ENCODE measurements around the gene MED6.

MED6 gene

GRCh38 chr14:70600382-70601157 is at the start of gene MED6:
MED6 (minus strand) TSS chr14:70600655; CDS start chr14:70600637, 18 bp downstream.
- peak; percentile 90 for DNase-seq

GRCh38 chr14:70649803-70650202 is 49.3 kb upstream of the MED6 start:
- DNase-seq = no peak

GRCh38 chr14:70648346-70648745 is 47.9 kb upstream of the MED6 start:
- no peak for DNase-seq

- DNase-seq = no peak
These were observed 46.2 kb upstream of the MED6 start for GRCh38 chr14:70646705-70647104.

GRCh38 chr14:70645892-70646291 is 45.4 kb upstream of the MED6 start:
- no peak for DNase-seq

GRCh38 chr14:70643967-70644366 is 43.5 kb upstream of the MED6 start:
- no peak for DNase-seq

GRCh38 chr14:70642303-70643235 is 42.1 kb upstream of the MED6 start:
- peak; percentile 6 for DNase-seq

- DNase-seq = no peak
These were observed 41.3 kb upstream of the MED6 start, which contains the start of gene TTC9 for GRCh38 chr14:70641548-70642302. TTC9 (plus strand) TSS chr14:70641916; CDS start chr14:70642130, 214 bp downstream.

GRCh38 chr14:70640938-70641547 is 40.6 kb upstream of the MED6 start:
- peak; percentile 51 for DNase-seq

- no peak for DNase-seq
These were observed 38.0 kb upstream of the MED6 start for GRCh38 chr14:70638416-70638815.

GRCh38 chr14:70635971-70636595 is 35.6 kb upstream of the MED6 start:
- no peak for DNase-seq

GRCh38 chr14:70631948-70632347 is 31.5 kb upstream of the MED6 start:
- no peak for DNase-seq

GRCh38 chr14:70624972-70625371 is 24.5 kb upstream of the MED6 start:
- DNase-seq = no peak

- DNase-seq = peak; percentile 62
These were observed 21.8 kb upstream of the MED6 start for GRCh38 chr14:70622111-70622712.

GRCh38 chr14:70619708-70620107 is 19.3 kb upstream of the MED6 start:
- DNase-seq = no peak

GRCh38 chr14:70618314-70618713 is 17.9 kb upstream of the MED6 start:
- no peak for DNase-seq

GRCh38 chr14:70616646-70617045 is 16.2 kb upstream of the MED6 start:
- no peak for DNase-seq

GRCh38 chr14:70611216-70611615 is 10.8 kb upstream of the MED6 start:
- DNase-seq = no peak

GRCh38 chr14:70602254-70602653 is 1.8 kb upstream of the MED6 start:
- DNase-seq = no peak

GRCh38 chr14:70601162-70601561 is 707 bp upstream of the MED6 start:
- no peak for DNase-seq

- no peak for DNase-seq
These were observed 1.1 kb downstream of the MED6 start for GRCh38 chr14:70599345-70599744.

GRCh38 chr14:70597731-70598130 is 2.7 kb downstream of the MED6 start:
- no peak for DNase-seq
